ENCODE measurements around the gene ANAPC15.
"Not testable (repeated sequence)": the region's sequence is repeated elsewhere in the genome, so short reads cannot be mapped to it uniquely, and the experiment has no call there.

The ANAPC15 gene

GRCh38 chr11:72135891-72136683 is 23.6 kb upstream of the ANAPC15 start:
- H3K4ac ChIP-seq (ENCODE audit: low read depth, low read length), result no peak overlapping the region
- no peak overlapping the region for H4K91ac ChIP-seq (ENCODE audit: low read depth, low read length)
- H3K23ac ChIP-seq (ENCODE audit: low read length), result no peak overlapping the region
- no peak overlapping the region for H3K4me3 ChIP-seq (ENCODE audit: low read depth, low read length)
- no peak overlapping the region for H3K14ac ChIP-seq (ENCODE audit: low read length)
- H4K12ac ChIP-seq (ENCODE audit: low read depth, low read length), result no peak overlapping the region
- no peaks in the 10 kb centered on the region for H3K4me1 ChIP-seq (ENCODE audit: control insufficient read depth in 1 of 2, insufficient read depth in 2 of 2, low read length in 2 of 2)
- no peak for DNase-seq
- H3K27me3 ChIP-seq (ENCODE audit: insufficient read depth, low read length), result no peaks in the 10 kb centered on the region
- peaks cover 4% of the 10 kb centered on the region for H3K9me3 ChIP-seq (ENCODE audit: insufficient read depth, low read depth, low read length)
- no peaks in the 10 kb centered on the region for H3K79me1 ChIP-seq (ENCODE audit: low read length)
- no peak overlapping the region for H3K18ac ChIP-seq (ENCODE audit: low read length)
- H4K8ac ChIP-seq (ENCODE audit: low read depth, low read length), result no peak overlapping the region
- no peak overlapping the region for H2AK5ac ChIP-seq (ENCODE audit: low read length)
- no peak overlapping the region for H3K27ac ChIP-seq (ENCODE audit: low read depth, low read length)
- H3K4me2 ChIP-seq (ENCODE audit: low read length), result no peak overlapping the region
- H3K36me3 ChIP-seq (ENCODE audit: control insufficient read depth in 1 of 2, insufficient read depth in 2 of 2, low read length in 2 of 2), result no peaks in the 10 kb centered on the region
- no peak overlapping the region for H2BK120ac ChIP-seq (ENCODE audit: insufficient read depth, low read length, poor library complexity)
- H3K9ac ChIP-seq (ENCODE audit: low read length), result no peak overlapping the region
- H2BK5ac ChIP-seq (ENCODE audit: low read depth, low read length, poor library complexity), result no peak overlapping the region
- H3K79me2 ChIP-seq (ENCODE audit: control insufficient read depth, insufficient read depth, low read length, poor library complexity), result no peaks in the 10 kb centered on the region
- no peak overlapping the region for H2AFZ ChIP-seq (ENCODE audit: insufficient read depth, low read length, poor library complexity)
- no CpG with 5 or more reads among the region's 14 CpGs for WGBS (ENCODE audit: extremely low coverage, insufficient coverage, insufficient read length)
- no peak overlapping the region for H2BK12ac ChIP-seq (ENCODE audit: low read length)

DNA sequence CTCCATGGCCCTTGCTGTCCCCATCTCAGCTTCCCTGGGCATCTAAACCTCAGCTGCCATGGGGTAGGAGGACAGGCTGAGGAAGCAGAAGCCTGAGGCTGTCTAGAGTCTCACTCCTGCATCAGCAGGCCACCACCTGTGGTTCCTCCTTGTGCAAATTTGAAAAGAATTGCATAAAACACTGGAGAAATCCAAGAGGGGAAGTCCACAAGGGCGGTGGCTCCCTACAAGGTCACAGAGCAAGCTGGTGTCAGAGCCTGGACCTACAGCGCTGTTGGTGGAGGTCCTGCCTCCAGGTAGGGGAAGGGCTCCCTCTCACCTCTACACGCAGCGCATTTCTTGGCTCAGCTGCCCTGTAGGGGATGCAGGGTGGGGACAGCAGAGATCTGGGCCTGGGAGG is 23.0 kb upstream of the ANAPC15 start, which contains the start of gene FOLR3:
FOLR3 (plus strand) TSS at position 253 of the 400 bp plus-strand sequence. CDS start 228 bp downstream, outside the sequence.
- H3K4me1 ChIP-seq (ENCODE audit: control insufficient read depth in 1 of 2, insufficient read depth in 2 of 2, low read length in 2 of 2); H3K79me1 ChIP-seq (ENCODE audit: low read length); H3K4me2 ChIP-seq (ENCODE audit: low read length); H3K79me2 ChIP-seq (ENCODE audit: control insufficient read depth, insufficient read depth, low read length, poor library complexity); H2AK5ac ChIP-seq (ENCODE audit: low read length); H2BK12ac ChIP-seq (ENCODE audit: low read length); H4K8ac ChIP-seq (ENCODE audit: low read depth, low read length); H2BK120ac ChIP-seq (ENCODE audit: insufficient read depth, low read length, poor library complexity); H4K91ac ChIP-seq (ENCODE audit: low read depth, low read length); DNase-seq; H3K4me3 ChIP-seq (ENCODE audit: low read depth, low read length); H3K9me3 ChIP-seq (ENCODE audit: insufficient read depth, low read depth, low read length); H3K23ac ChIP-seq (ENCODE audit: low read length); H2AFZ ChIP-seq (ENCODE audit: insufficient read depth, low read length, poor library complexity); H3K27ac ChIP-seq (ENCODE audit: low read depth, low read length); H3K9ac ChIP-seq (ENCODE audit: low read length); H3K36me3 ChIP-seq (ENCODE audit: control insufficient read depth in 1 of 2, insufficient read depth in 2 of 2, low read length in 2 of 2); H3K27me3 ChIP-seq (ENCODE audit: insufficient read depth, low read length); H3K18ac ChIP-seq (ENCODE audit: low read length); H3K14ac ChIP-seq (ENCODE audit: low read length); H2BK5ac ChIP-seq (ENCODE audit: low read depth, low read length, poor library complexity); H4K12ac ChIP-seq (ENCODE audit: low read depth, low read length); H3K4ac ChIP-seq (ENCODE audit: low read depth, low read length): not testable (repeated sequence)
- no CpG with 5 or more reads among the region's 4 CpGs for WGBS (ENCODE audit: extremely low coverage, insufficient coverage, insufficient read length)

GRCh38 chr11:72132646-72133045 is 20.2 kb upstream of the ANAPC15 start:
- Histone ChIP-seq H4K8ac (ENCODE audit: low read depth, low read length) (no peak overlapping the region), H3K27ac (ENCODE audit: low read depth, low read length) (no peak overlapping the region), H3K36me3 (ENCODE audit: control insufficient read depth in 1 of 2, insufficient read depth in 2 of 2, low read length in 2 of 2) (no peaks in the 10 kb centered on the region), H2BK120ac (ENCODE audit: insufficient read depth, low read length, poor library complexity) (no peak overlapping the region), H3K9ac (ENCODE audit: low read length) (no peak overlapping the region), H3K9me3 (ENCODE audit: insufficient read depth, low read depth, low read length) (peaks cover 8% of the 10 kb centered on the region), H3K4ac (ENCODE audit: low read depth, low read length) (no peak overlapping the region), H2BK12ac (ENCODE audit: low read length) (no peak overlapping the region), H3K27me3 (ENCODE audit: insufficient read depth, low read length) (no peaks in the 10 kb centered on the region), H2AFZ (ENCODE audit: insufficient read depth, low read length, poor library complexity) (no peak overlapping the region), H2BK5ac (ENCODE audit: low read depth, low read length, poor library complexity) (no peak overlapping the region), H3K79me1 (ENCODE audit: low read length) (no peaks in the 10 kb centered on the region), H2AK5ac (ENCODE audit: low read length) (no peak overlapping the region), H3K4me1 (ENCODE audit: control insufficient read depth in 1 of 2, insufficient read depth in 2 of 2, low read length in 2 of 2) (no peaks in the 10 kb centered on the region), H4K91ac (ENCODE audit: low read depth, low read length) (no peak overlapping the region), H3K18ac (ENCODE audit: low read length) (no peak overlapping the region), H3K4me2 (ENCODE audit: low read length) (no peak overlapping the region), H4K12ac (ENCODE audit: low read depth, low read length) (no peak overlapping the region), H3K23ac (ENCODE audit: low read length) (no peak overlapping the region), H3K14ac (ENCODE audit: low read length) (no peak overlapping the region), H3K79me2 (ENCODE audit: control insufficient read depth, insufficient read depth, low read length, poor library complexity) (no peaks in the 10 kb centered on the region), H3K4me3 (ENCODE audit: low read depth, low read length) (no peak overlapping the region)
- no CpG with 5 or more reads among the region's 2 CpGs for WGBS (ENCODE audit: extremely low coverage, insufficient coverage, insufficient read length)
- DNase-seq, result no peak

DNA sequence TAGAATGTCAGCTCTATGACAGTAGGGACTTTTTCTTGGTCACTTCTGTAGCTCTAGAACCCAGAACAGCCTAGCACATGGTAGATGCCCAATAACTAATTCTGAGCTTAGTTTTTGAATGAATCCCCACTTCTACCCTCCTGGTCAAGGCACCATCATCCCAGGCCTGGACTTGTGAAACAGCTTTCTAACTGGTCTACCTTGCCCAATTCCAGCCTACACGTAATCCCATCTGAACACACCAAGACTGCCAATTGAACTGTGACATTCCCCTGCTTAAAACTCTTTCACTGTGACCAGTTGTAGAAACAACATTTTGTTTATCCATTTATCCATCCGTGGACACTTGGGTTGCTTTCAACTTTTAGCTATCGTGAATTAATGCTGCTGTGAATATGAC is 16.9 kb upstream of the ANAPC15 start:
- Histone ChIP-seq H3K79me1 (ENCODE audit: low read length) (no peaks in the 10 kb centered on the region), H3K4me1 (ENCODE audit: control insufficient read depth in 1 of 2, insufficient read depth in 2 of 2, low read length in 2 of 2) (no peaks in the 10 kb centered on the region), H3K14ac (ENCODE audit: low read length) (no peak overlapping the region), H2AFZ (ENCODE audit: insufficient read depth, low read length, poor library complexity) (no peak overlapping the region), H4K91ac (ENCODE audit: low read depth, low read length) (no peak overlapping the region), H3K79me2 (ENCODE audit: control insufficient read depth, insufficient read depth, low read length, poor library complexity) (no peaks in the 10 kb centered on the region), H3K36me3 (ENCODE audit: control insufficient read depth in 1 of 2, insufficient read depth in 2 of 2, low read length in 2 of 2) (no peaks in the 10 kb centered on the region), H3K27me3 (ENCODE audit: insufficient read depth, low read length) (no peaks in the 10 kb centered on the region), H3K27ac (ENCODE audit: low read depth, low read length) (no peak overlapping the region), H2BK5ac (ENCODE audit: low read depth, low read length, poor library complexity) (no peak overlapping the region), H3K4ac (ENCODE audit: low read depth, low read length) (no peak overlapping the region), H4K12ac (ENCODE audit: low read depth, low read length) (no peak overlapping the region), H3K9ac (ENCODE audit: low read length) (no peak overlapping the region), H2AK5ac (ENCODE audit: low read length) (no peak overlapping the region), H3K18ac (ENCODE audit: low read length) (no peak overlapping the region), H3K4me2 (ENCODE audit: low read length) (no peak overlapping the region), H3K23ac (ENCODE audit: low read length) (no peak overlapping the region), H3K4me3 (ENCODE audit: low read depth, low read length) (no peak overlapping the region), H2BK120ac (ENCODE audit: insufficient read depth, low read length, poor library complexity) (no peak overlapping the region), H3K9me3 (ENCODE audit: insufficient read depth, low read depth, low read length) (peaks cover 6% of the 10 kb centered on the region), H2BK12ac (ENCODE audit: low read length) (no peak overlapping the region), H4K8ac (ENCODE audit: low read depth, low read length) (no peak overlapping the region)
- no peak for DNase-seq
- WGBS (ENCODE audit: extremely low coverage, insufficient coverage, insufficient read length), result no CpG with 5 or more reads among the region's 3 CpGs

Data from trophoblast cell (in vitro differentiated cells and primary cell).